Tibial nerve (tissue), 4 donors: ENCODE results near the gene DNM1. TPM values are rescaled to one million over a fixed set of nuclear protein-coding genes. Genes with fewer than 3 reads are reported as not detected.

ENCODE experiments used
- DNase-seq, 2 donors: peaks; one replicate each; pipeline ENCODE4 v3.0.0-alpha.2; 2019; ENCODE audit warnings: low spot score in 2 of 2
- H3K27ac ChIP-seq, 4 donors: fragments of 200-600 bp; sonication (generic) in 3 of 4; one replicate each; pipeline ENCODE4 v1.5.1; 2017 to 2019; ENCODE audit warnings: mild to moderate bottlenecking in 1 of 4
- H3K27me3 ChIP-seq, 2 donors: fragments of 200-600 bp; sonication (generic) in 1 of 2; one replicate each; pipeline versions ENCODE4 v1.5.1 to v1.6.0; 2017 to 2019
- H3K36me3 ChIP-seq, 3 donors: fragments of 200-600 bp; sonication (generic); one replicate each; pipeline ENCODE4 v1.5.1; 2018 to 2019
- H3K4me1 ChIP-seq, 4 donors: fragments of 200-600 bp; sonication (generic) in 3 of 4; one replicate each; pipeline ENCODE4 v1.5.1; 2017 to 2019
- H3K4me3 ChIP-seq, 4 donors: fragments of 200-600 bp; sonication (generic) in 3 of 4; one replicate each; pipeline ENCODE4 v1.5.1; 2017 to 2019; ENCODE audit warnings: mild to moderate bottlenecking in 1 of 4, moderate library complexity in 1 of 4
- H3K9me3 ChIP-seq, 4 donors: fragments of 200-600 bp; sonication (generic) in 3 of 4; one replicate each; pipeline ENCODE4 v1.5.1; 2017 to 2019
- EP300 ChIP-seq, 2 donors: sonication (generic); formaldehyde crosslinking; IDR thresholded peaks; one replicate each; pipeline ENCODE4 v1.6.1; 2017; ENCODE audit warnings: antibody characterized with exemption in 2 of 2, mild to moderate bottlenecking in 1 of 2
- POLR2A ChIP-seq, 2 donors: fragments of 450-650 bp; IDR thresholded peaks; one replicate each; pipeline ENCODE4 v1.6.1; 2017; ENCODE audit warnings: antibody characterized with exemption in 2 of 2, mild to moderate bottlenecking in 2 of 2, moderate library complexity in 2 of 2
- WGBS, 2 donors: methylation state at CpG; one replicate each; pipeline ENCODE4 v1.1.5; 2018; 5-methylcytosine and 5-hydroxymethylcytosine counted together
- total RNA-seq, 4 donors: library from RNA; depleted of rRNA; stranded (reverse); fragments of >200 nt; gene quantifications; one replicate each; pipeline ENCODE4 v1.1.0, GENCODE V29; 2016
- TF ChIP-seq, protein P1 (sequence below), 5 experiments: fragments of 200-600 bp in 3 of 5; fragments of 450-650 bp in 2 of 5; sonication (generic) in 3 of 5; IDR thresholded peaks; one replicate each; pipeline ENCODE4 v1.5.1; 2016 to 2019; ENCODE audit warnings: antibody characterized with exemption in 5 of 5, mild to moderate bottlenecking in 3 of 5, moderate library complexity in 2 of 5

Gene DNM1
- total RNA-seq, 4 donors from 2014 or later: 19.9 to 50.4 (median 41.4) TPM

DNA sequence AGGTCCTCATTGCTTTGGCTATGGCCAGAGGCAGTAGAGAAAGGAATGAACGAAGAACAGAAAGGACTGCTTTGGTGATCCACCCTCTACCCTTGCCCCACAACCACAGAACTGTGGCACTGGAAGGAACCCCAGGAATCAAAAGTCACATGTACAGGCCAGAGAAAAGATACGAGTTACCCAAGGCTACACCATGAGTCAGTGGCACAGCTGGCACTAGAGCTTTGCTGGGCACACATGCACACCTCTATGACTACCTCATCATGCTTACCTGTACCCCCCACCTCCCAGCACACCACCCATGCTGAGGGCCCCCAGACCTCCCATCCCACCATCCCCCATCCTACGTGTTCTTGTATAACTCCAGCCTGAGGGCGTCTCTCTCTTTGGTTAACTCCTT, 59.5 kb downstream of the DNM1 start:
- no peak for DNase-seq
- WGBS, 2 donors: 54 to 64% methylated on average over 4 of the region's 4 CpGs
- Histone ChIP-seq H3K4me3 (no peak overlapping the region), H3K27ac (no peak overlapping the region), H3K27me3 (no peaks in the 10 kb centered on the region), H3K9me3 (no peaks in the 10 kb centered on the region), H3K4me1 (no peaks in the 10 kb centered on the region), H3K36me3 (peaks cover 6 to 100% (median 42%) of the 10 kb centered on the region in 3 donors)
- TF ChIP-seq POLR2A (IDR thresholded peaks at IDR 0.05) (no peak), EP300 (IDR thresholded peaks at IDR 0.05) (no peak)
- TF ChIP-seq, protein P1, sequence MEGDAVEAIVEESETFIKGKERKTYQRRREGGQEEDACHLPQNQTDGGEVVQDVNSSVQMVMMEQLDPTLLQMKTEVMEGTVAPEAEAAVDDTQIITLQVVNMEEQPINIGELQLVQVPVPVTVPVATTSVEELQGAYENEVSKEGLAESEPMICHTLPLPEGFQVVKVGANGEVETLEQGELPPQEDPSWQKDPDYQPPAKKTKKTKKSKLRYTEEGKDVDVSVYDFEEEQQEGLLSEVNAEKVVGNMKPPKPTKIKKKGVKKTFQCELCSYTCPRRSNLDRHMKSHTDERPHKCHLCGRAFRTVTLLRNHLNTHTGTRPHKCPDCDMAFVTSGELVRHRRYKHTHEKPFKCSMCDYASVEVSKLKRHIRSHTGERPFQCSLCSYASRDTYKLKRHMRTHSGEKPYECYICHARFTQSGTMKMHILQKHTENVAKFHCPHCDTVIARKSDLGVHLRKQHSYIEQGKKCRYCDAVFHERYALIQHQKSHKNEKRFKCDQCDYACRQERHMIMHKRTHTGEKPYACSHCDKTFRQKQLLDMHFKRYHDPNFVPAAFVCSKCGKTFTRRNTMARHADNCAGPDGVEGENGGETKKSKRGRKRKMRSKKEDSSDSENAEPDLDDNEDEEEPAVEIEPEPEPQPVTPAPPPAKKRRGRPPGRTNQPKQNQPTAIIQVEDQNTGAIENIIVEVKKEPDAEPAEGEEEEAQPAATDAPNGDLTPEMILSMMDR (IDR thresholded peaks at IDR 0.05): no peak

DNA sequence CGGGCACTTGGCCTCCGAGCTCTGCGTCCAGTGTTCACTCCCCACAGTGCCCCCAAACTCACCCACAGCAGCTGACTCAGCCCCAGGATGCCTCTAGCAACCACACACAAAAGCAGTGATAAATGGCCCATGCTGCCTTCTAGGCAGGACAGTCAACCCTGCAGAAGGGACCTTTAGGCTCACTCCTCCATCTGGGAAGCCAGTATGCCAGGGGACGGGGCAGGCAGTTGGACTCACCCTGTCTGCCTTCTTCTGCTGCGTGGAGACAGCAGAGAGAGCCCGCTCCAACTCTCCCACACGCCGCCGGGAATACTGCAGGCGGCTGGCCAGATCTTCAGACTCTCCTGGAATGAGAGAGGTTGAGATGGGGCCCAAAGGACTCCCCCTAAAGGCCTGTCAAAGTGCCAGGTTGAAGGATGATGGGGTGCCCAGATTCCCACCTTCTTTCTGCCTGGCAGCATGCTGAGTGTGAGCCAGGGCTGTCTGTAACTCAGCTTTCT, 62.2 kb downstream of the DNM1 start:
- no peak for DNase-seq
- H3K4me3 ChIP-seq: no peak overlapping the region
- H3K9me3 ChIP-seq: no peaks in the 10 kb centered on the region
- H3K36me3 ChIP-seq: peaks cover 3 to 100% (median 20%) of the 10 kb centered on the region in 3 donors
- no peaks in the 10 kb centered on the region for H3K4me1 ChIP-seq
- no peak overlapping the region for H3K27ac ChIP-seq
- H3K27me3 ChIP-seq: no peaks in the 10 kb centered on the region
- 84 to 86% methylated on average over 10 of the region's 10 CpGs for WGBS, 2 donors
- TF ChIP-seq, protein P1 (IDR thresholded peaks at IDR 0.05): no peak
- TF ChIP-seq EP300 (IDR thresholded peaks at IDR 0.05) (no peak), POLR2A (IDR thresholded peaks at IDR 0.05) (no peak)

DNA sequence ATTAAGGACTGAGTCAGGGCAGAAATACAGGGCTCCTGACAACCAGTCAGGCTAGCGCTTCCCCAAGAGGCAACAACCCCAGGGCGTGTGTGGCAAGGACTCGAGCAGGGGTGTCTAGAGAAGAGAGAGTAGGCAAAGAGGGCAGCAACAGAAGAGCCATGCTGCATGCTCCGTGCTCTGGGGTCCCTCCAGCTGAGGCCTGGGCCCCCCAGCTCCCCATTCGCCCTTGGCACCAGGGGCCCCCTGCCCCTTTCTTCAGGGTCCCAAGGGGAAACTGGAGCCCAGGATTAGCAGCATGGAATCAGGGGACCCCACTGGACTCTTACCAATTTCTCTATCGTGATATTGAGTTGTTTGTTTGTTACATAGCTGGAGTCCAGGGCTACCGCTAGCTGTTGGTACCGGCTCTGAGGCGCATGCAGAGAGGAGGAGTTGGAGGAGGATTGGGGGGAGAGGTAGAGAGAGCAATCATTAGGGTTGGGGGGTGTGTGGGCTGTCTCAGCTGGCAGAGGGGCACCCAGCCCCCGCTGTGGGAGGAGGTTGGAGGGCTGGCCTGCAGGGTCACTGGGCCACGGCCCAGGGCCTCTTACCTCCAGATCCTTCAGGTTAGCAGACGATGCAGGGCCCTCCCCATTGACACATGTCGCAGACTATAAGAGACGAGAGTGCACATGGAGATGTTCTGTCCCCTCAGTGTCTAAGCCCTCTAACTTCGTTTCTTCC, 63.9 kb downstream of the DNM1 start:
- Histone ChIP-seq H3K4me3 (no peak overlapping the region), H3K27me3 (no peaks in the 10 kb centered on the region), H3K27ac (no peak overlapping the region), H3K36me3 (peaks cover 3 to 98% (median 6%) of the 10 kb centered on the region in 3 donors), H3K4me1 (peaks cover 0 to 4% (median 0%) of the 10 kb centered on the region in 4 donors), H3K9me3 (no peaks in the 10 kb centered on the region)
- TF ChIP-seq EP300 (IDR thresholded peaks at IDR 0.05) (no peak), POLR2A (IDR thresholded peaks at IDR 0.05) (no peak)
- TF ChIP-seq, protein P1 (IDR thresholded peaks at IDR 0.05): no peak
- DNase-seq: no peak
- 83 to 84% methylated on average over 15 of the region's 15 CpGs for WGBS, 2 donors

DNA sequence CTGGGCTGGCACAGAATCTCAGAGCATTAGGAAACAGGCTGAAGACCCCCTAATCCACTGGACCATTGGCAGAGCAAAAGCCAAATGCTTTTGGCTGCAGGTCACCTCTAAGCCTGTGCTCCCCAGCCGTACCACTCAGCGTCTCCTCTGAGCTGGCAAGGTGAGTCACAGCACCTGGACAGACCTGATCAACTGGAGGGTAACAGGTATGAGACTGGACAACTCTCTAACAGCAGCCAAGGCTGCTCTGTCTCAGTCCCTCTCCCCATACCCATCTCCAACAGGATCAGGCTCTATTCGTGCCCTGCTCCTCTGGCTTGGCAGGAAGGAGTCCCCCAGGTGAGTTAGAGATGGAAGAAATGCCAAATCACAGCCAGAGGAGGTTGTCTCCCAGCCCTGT, 67.9 kb downstream of the DNM1 start:
- peaks cover 0 to 74% (median 0%) of the 10 kb centered on the region in 3 donors for H3K36me3 ChIP-seq
- peaks cover 0 to 26% (median 12%) of the 10 kb centered on the region in 4 donors for H3K4me1 ChIP-seq
- no peak overlapping the region for H3K4me3 ChIP-seq
- TF ChIP-seq, protein P1 (IDR thresholded peaks at IDR 0.05): no peak
- TF ChIP-seq EP300 (IDR thresholded peaks at IDR 0.05): no peak
- TF ChIP-seq POLR2A (IDR thresholded peaks at IDR 0.05): no peak
- WGBS, 2 donors: 73 to 77% methylated on average over 2 to 3 of the region's 3 CpGs
- DNase-seq: no peak
- no peak overlapping the region for H3K27ac ChIP-seq
- no peaks in the 10 kb centered on the region for H3K9me3 ChIP-seq
- H3K27me3 ChIP-seq: no peaks in the 10 kb centered on the region

DNA sequence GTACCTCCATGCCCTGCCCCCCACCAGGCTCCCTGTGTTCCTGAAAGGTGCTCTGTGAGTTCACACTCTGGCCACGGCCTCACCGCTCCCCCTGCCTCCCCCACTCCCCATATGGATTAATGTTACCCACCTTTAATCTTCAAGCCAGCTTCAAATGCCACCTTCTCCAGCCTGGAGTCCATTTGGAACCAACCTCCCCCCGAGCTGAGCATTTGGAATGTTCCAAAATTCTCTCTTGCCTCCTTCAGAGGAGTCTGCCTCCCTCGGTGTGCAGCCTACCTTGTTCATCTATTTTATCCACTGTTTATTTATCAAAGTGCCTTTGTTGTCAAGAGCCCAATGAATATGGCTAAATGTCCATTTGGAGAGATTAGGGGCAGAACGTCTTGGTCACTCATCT, 68.3 kb downstream of the DNM1 start:
- H3K4me3 ChIP-seq: no peak overlapping the region
- H3K36me3 ChIP-seq: peaks cover 0 to 70% (median 0%) of the 10 kb centered on the region in 3 donors
- 66 to 70% methylated on average over 5 of the region's 5 CpGs for WGBS, 2 donors
- no peaks in the 10 kb centered on the region for H3K9me3 ChIP-seq
- no peaks in the 10 kb centered on the region for H3K27me3 ChIP-seq
- no peak for DNase-seq
- peaks cover 0 to 26% (median 12%) of the 10 kb centered on the region in 4 donors for H3K4me1 ChIP-seq
- TF ChIP-seq, protein P1 (IDR thresholded peaks at IDR 0.05): no peak
- TF ChIP-seq EP300 (IDR thresholded peaks at IDR 0.05) (no peak), POLR2A (IDR thresholded peaks at IDR 0.05) (no peak)
- no peak overlapping the region for H3K27ac ChIP-seq
